ENCODE results near the gene ZNF407. TPM values are rescaled to one million over a fixed set of nuclear protein-coding genes. Genes with fewer than 3 reads are reported as not detected.
"Not testable (repeated sequence)": the region's sequence is repeated elsewhere in the genome, so short reads cannot be mapped to it uniquely, and the experiment has no call there.

ZNF407 gene
- total RNA-seq, 1 donor = 16.6 TPM

DNA sequence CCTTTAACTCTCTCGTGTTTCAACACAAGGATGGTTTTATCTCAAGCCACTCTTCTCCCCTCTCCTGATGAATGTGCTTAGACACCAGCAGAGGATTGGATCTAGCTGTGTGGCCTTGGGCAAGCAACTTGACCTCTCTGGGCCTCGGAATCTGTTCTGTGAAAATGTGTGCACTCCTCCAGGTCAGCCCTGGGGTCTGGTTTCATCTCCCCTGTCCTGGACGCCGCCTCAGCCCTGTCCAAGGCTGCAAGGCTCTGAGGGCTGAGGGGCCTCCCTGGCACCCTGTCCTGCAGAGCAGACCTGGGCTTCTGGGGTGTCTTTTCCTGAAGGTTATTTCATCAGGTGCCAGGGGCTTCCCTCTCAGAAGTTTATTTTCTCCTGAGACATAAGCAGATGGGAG is 34.9 kb upstream of the ZNF407 start:
- no peak for TF ChIP-seq CTCF (IDR thresholded peaks at IDR 0.05; ENCODE audit: extremely low read depth, low read depth, low read length)
- Histone ChIP-seq H3K4me3 (ENCODE audit: insufficient read depth, low read length) (no peak overlapping the region), H3K79me2 (ENCODE audit: insufficient read depth, low read length) (no peaks in the 10 kb centered on the region), H2AFZ (ENCODE audit: low read length) (no peak overlapping the region), H4K20me1 (ENCODE audit: insufficient read depth, low read length) (no peaks in the 10 kb centered on the region), H3K36me3 (ENCODE audit: insufficient read depth, low read length) (no peaks in the 10 kb centered on the region), H3K4me1 (ENCODE audit: insufficient read depth, low read length) (no peaks in the 10 kb centered on the region), H3K27ac (ENCODE audit: low read depth, low read length) (no peak overlapping the region), H3K4me2 (ENCODE audit: insufficient read depth, low read length) (no peak overlapping the region), H3K9me3 (ENCODE audit: low read depth, low read length) (no peaks in the 10 kb centered on the region), H3K27me3 (ENCODE audit: insufficient read depth, low read length) (peaks cover 2% of the 10 kb centered on the region)
- DNase-seq (ENCODE audit: insufficient read length, low spot score, missing footprints) = no peak

- H3K4me2 ChIP-seq (ENCODE audit: insufficient read depth, low read length) = no peak overlapping the region
- no peak overlapping the region for H3K27ac ChIP-seq (ENCODE audit: low read depth, low read length)
- no peaks in the 10 kb centered on the region for H4K20me1 ChIP-seq (ENCODE audit: insufficient read depth, low read length)
- peaks cover 2% of the 10 kb centered on the region for H3K27me3 ChIP-seq (ENCODE audit: insufficient read depth, low read length)
- H2AFZ ChIP-seq (ENCODE audit: low read length) = no peak overlapping the region
- no peaks in the 10 kb centered on the region for H3K9me3 ChIP-seq (ENCODE audit: low read depth, low read length)
- no peaks in the 10 kb centered on the region for H3K79me2 ChIP-seq (ENCODE audit: insufficient read depth, low read length)
- no peak for DNase-seq (ENCODE audit: insufficient read length, low spot score, missing footprints)
- TF ChIP-seq CTCF (IDR thresholded peaks at IDR 0.05; ENCODE audit: extremely low read depth, low read depth, low read length) = no peak
- no peaks in the 10 kb centered on the region for H3K36me3 ChIP-seq (ENCODE audit: insufficient read depth, low read length)
- no peaks in the 10 kb centered on the region for H3K4me1 ChIP-seq (ENCODE audit: insufficient read depth, low read length)
- H3K4me3 ChIP-seq (ENCODE audit: insufficient read depth, low read length) = no peak overlapping the region
Measured at GRCh38 chr18:74563999-74564398, 33.7 kb upstream of the ZNF407 start.

- not testable (repeated sequence) for H2AFZ ChIP-seq (ENCODE audit: low read length); H3K9me3 ChIP-seq (ENCODE audit: low read depth, low read length); H3K4me1 ChIP-seq (ENCODE audit: insufficient read depth, low read length); H3K4me2 ChIP-seq (ENCODE audit: insufficient read depth, low read length); H4K20me1 ChIP-seq (ENCODE audit: insufficient read depth, low read length); H3K27me3 ChIP-seq (ENCODE audit: insufficient read depth, low read length); H3K79me2 ChIP-seq (ENCODE audit: insufficient read depth, low read length); H3K27ac ChIP-seq (ENCODE audit: low read depth, low read length); H3K4me3 ChIP-seq (ENCODE audit: insufficient read depth, low read length); H3K36me3 ChIP-seq (ENCODE audit: insufficient read depth, low read length); DNase-seq (ENCODE audit: insufficient read length, low spot score, missing footprints)
Measured at GRCh38 chr18:74565164-74565563, 32.5 kb upstream of the ZNF407 start.

GRCh38 chr18:74565993-74566392 is 31.7 kb upstream of the ZNF407 start:
- not testable (repeated sequence) for H3K4me1 ChIP-seq (ENCODE audit: insufficient read depth, low read length); H3K4me2 ChIP-seq (ENCODE audit: insufficient read depth, low read length); H3K27ac ChIP-seq (ENCODE audit: low read depth, low read length); H3K36me3 ChIP-seq (ENCODE audit: insufficient read depth, low read length); H3K4me3 ChIP-seq (ENCODE audit: insufficient read depth, low read length); H3K27me3 ChIP-seq (ENCODE audit: insufficient read depth, low read length); H2AFZ ChIP-seq (ENCODE audit: low read length); DNase-seq (ENCODE audit: insufficient read length, low spot score, missing footprints); H4K20me1 ChIP-seq (ENCODE audit: insufficient read depth, low read length); H3K9me3 ChIP-seq (ENCODE audit: low read depth, low read length); H3K79me2 ChIP-seq (ENCODE audit: insufficient read depth, low read length)

GRCh38 chr18:74567822-74568221 is 29.8 kb upstream of the ZNF407 start:
- Histone ChIP-seq H3K9me3 (ENCODE audit: low read depth, low read length) (no peaks in the 10 kb centered on the region), H4K20me1 (ENCODE audit: insufficient read depth, low read length) (no peaks in the 10 kb centered on the region), H3K4me1 (ENCODE audit: insufficient read depth, low read length) (no peaks in the 10 kb centered on the region), H3K4me2 (ENCODE audit: insufficient read depth, low read length) (no peak overlapping the region), H2AFZ (ENCODE audit: low read length) (no peak overlapping the region), H3K27me3 (ENCODE audit: insufficient read depth, low read length) (peaks cover 2% of the 10 kb centered on the region), H3K27ac (ENCODE audit: low read depth, low read length) (no peak overlapping the region), H3K4me3 (ENCODE audit: insufficient read depth, low read length) (no peak overlapping the region), H3K36me3 (ENCODE audit: insufficient read depth, low read length) (no peaks in the 10 kb centered on the region), H3K79me2 (ENCODE audit: insufficient read depth, low read length) (no peaks in the 10 kb centered on the region)
- DNase-seq (ENCODE audit: insufficient read length, low spot score, missing footprints) = no peak
- no peak for TF ChIP-seq CTCF (IDR thresholded peaks at IDR 0.05; ENCODE audit: extremely low read depth, low read depth, low read length)

All from osteoblast (primary cell).